Astrocyte (in vitro differentiated cells and primary cell): Measurements from ENCODE around the gene ENOX1.

Source experiments
- CTCF ChIP-seq: IDR thresholded peaks from 2 replicates; pipeline ENCODE4 v1.5.1; 2011; ENCODE audit warnings: low read depth, mild to moderate bottlenecking, inconsistent platforms, low read length, moderate library complexity; ENCODE audit not compliant: insufficient read depth
- EZH2 ChIP-seq: IDR thresholded peaks from 2 replicates; pipeline ENCODE4 v1.6.1; 2012; ENCODE audit warnings: mild to moderate bottlenecking, low read length, inconsistent platforms; ENCODE audit not compliant: insufficient read depth

- TF ChIP-seq CTCF (no peak), EZH2 (no peak)
Observed at GRCh38 chr13:43687038-43687437, 99.7 kb downstream of the ENOX1 start.
